Stimulated activated naive B cell treated with anti-CD40 and anti-IgM and Interleukin-4, amounts not matched to agents 10 μg/mL and 1 μg/mL and 100 μg/mL, for 72 hours (primary cell): Measurements from ENCODE around the gene CELF4.

Experiments used
- ATAC-seq, 2 donors: fragments of 150-1000 bp; cut with Tn5 transposase; replicated peaks; 2 replicates each; pipeline ENCODE4 v1.10.0; 2021; ENCODE audit warnings: moderate library complexity in 1 of 2
- DNase-seq: peaks from one replicate; pipeline ENCODE4 v3.0.0; 2021
- H3K27ac Mint-ChIP-seq: one replicate; pipeline ENCODE4 v1.8.0; 2022; ENCODE audit warnings: mild to moderate bottlenecking, mixed read lengths
- H3K27me3 Mint-ChIP-seq, 2 donors: one replicate each; pipeline ENCODE4 v1.8.0; 2022; ENCODE audit warnings: mixed read lengths in 2 of 2
- H3K36me3 Mint-ChIP-seq, 2 donors: one replicate each; pipeline ENCODE4 v1.8.0; 2022; ENCODE audit warnings: mixed read lengths in 2 of 2, mild to moderate bottlenecking in 1 of 2
- H3K4me1 Mint-ChIP-seq, 2 donors: one replicate each; pipeline ENCODE4 v1.8.0; 2022; ENCODE audit warnings: mixed read lengths in 2 of 2, mild to moderate bottlenecking in 1 of 2
- H3K4me3 Mint-ChIP-seq, 2 donors: one replicate each; pipeline ENCODE4 v1.8.0; 2022; ENCODE audit warnings: mild to moderate bottlenecking in 2 of 2, mixed read lengths in 2 of 2, moderate library complexity in 1 of 2
- H3K9me3 Mint-ChIP-seq, 2 donors: one replicate each; pipeline ENCODE4 v1.8.0; 2022; ENCODE audit warnings: mixed read lengths in 2 of 2, mild to moderate bottlenecking in 1 of 2

Gene CELF4

GRCh38 chr18:37547196-37547827 is 18.3 kb downstream of the CELF4 start:
- H3K9me3 Mint-ChIP-seq, result peaks cover 0 to 5% of the 10 kb centered on the region in 2 donors
- DNase-seq, result no peak
- H3K4me1 Mint-ChIP-seq, result no peaks in the 10 kb centered on the region
- no peak overlapping the region for H3K4me3 Mint-ChIP-seq
- no peaks in the 10 kb centered on the region for H3K36me3 Mint-ChIP-seq
- no peak overlapping the region for H3K27ac Mint-ChIP-seq
- ATAC-seq, result no peak
- peaks cover 4 to 17% of the 10 kb centered on the region in 2 donors for H3K27me3 Mint-ChIP-seq

GRCh38 chr18:37546651-37547050 is 18.9 kb downstream of the CELF4 start:
- H3K4me1 Mint-ChIP-seq, result no peaks in the 10 kb centered on the region
- H3K27ac Mint-ChIP-seq, result no peak overlapping the region
- peaks cover 4 to 11% of the 10 kb centered on the region in 2 donors for H3K27me3 Mint-ChIP-seq
- H3K36me3 Mint-ChIP-seq, result no peaks in the 10 kb centered on the region
- H3K9me3 Mint-ChIP-seq, result peaks cover 0 to 3% of the 10 kb centered on the region in 2 donors
- no peak overlapping the region for H3K4me3 Mint-ChIP-seq
- DNase-seq (no peak), ATAC-seq (peak in 1 of 2 donors; percentile 17)

GRCh38 chr18:37546272-37546537 is 19.4 kb downstream of the CELF4 start:
- DNase-seq (no peak), ATAC-seq (no peak)
- Mint-ChIP-seq H3K4me1 (no peaks in the 10 kb centered on the region), H3K27me3 (peaks cover 3 to 7% of the 10 kb centered on the region in 2 donors), H3K27ac (no peak overlapping the region), H3K9me3 (peaks cover 0 to 3% of the 10 kb centered on the region in 2 donors), H3K36me3 (no peaks in the 10 kb centered on the region), H3K4me3 (no peak overlapping the region)

GRCh38 chr18:37545461-37546271 is 19.9 kb downstream of the CELF4 start:
- H3K9me3 Mint-ChIP-seq, result peaks cover 0 to 3% of the 10 kb centered on the region in 2 donors
- H3K36me3 Mint-ChIP-seq, result no peaks in the 10 kb centered on the region
- no peak overlapping the region for H3K4me3 Mint-ChIP-seq
- H3K27ac Mint-ChIP-seq, result no peak overlapping the region
- DNase-seq (no peak), ATAC-seq (no peak)
- H3K4me1 Mint-ChIP-seq, result no peaks in the 10 kb centered on the region
- peaks cover 5 to 6% of the 10 kb centered on the region in 2 donors for H3K27me3 Mint-ChIP-seq

- peaks cover 0 to 3% of the 10 kb centered on the region in 2 donors for H3K9me3 Mint-ChIP-seq
These were observed 20.9 kb downstream of the CELF4 start for GRCh38 chr18:37544713-37545112.

GRCh38 chr18:37544217-37544616 is 21.4 kb downstream of the CELF4 start:
- ATAC-seq, result no peak
- Mint-ChIP-seq H3K36me3 (no peaks in the 10 kb centered on the region), H3K27me3 (peaks cover 12 to 13% of the 10 kb centered on the region in 2 donors), H3K9me3 (peaks cover 0 to 3% of the 10 kb centered on the region in 2 donors), H3K4me3 (no peak overlapping the region), H3K27ac (no peak overlapping the region), H3K4me1 (no peaks in the 10 kb centered on the region)
- no peak for DNase-seq

More at GRCh38 chr18:37544713-37545112, 20.9 kb downstream of the CELF4 start:
- Mint-ChIP-seq H3K4me3 (no peak overlapping the region), H3K36me3 (no peaks in the 10 kb centered on the region), H3K4me1 (no peaks in the 10 kb centered on the region), H3K27ac (no peak overlapping the region), H3K27me3 (peaks cover 12 to 13% of the 10 kb centered on the region in 2 donors)
- ATAC-seq, result no peak
- no peak for DNase-seq

GRCh38 chr18:37543321-37543720 is 22.3 kb downstream of the CELF4 start:
- ATAC-seq (no peak), DNase-seq (no peak)
- H3K4me3 Mint-ChIP-seq, result no peak overlapping the region
- H3K27me3 Mint-ChIP-seq, result peaks cover 19 to 21% of the 10 kb centered on the region in 2 donors
- H3K9me3 Mint-ChIP-seq, result peaks cover 0 to 3% of the 10 kb centered on the region in 2 donors
- H3K36me3 Mint-ChIP-seq, result no peaks in the 10 kb centered on the region
- no peak overlapping the region for H3K27ac Mint-ChIP-seq
- peaks cover under 1 to 3% of the 10 kb centered on the region in 2 donors for H3K4me1 Mint-ChIP-seq

- no peaks in the 10 kb centered on the region for H3K36me3 Mint-ChIP-seq
- peaks cover 4 to 6% of the 10 kb centered on the region in 2 donors for H3K4me1 Mint-ChIP-seq
- H3K27me3 Mint-ChIP-seq, result peaks cover 29 to 31% of the 10 kb centered on the region in 2 donors
- H3K9me3 Mint-ChIP-seq, result peaks cover 0 to 3% of the 10 kb centered on the region in 2 donors
- no peak for ATAC-seq
- DNase-seq, result no peak
- no peak overlapping the region for H3K27ac Mint-ChIP-seq
- H3K4me3 Mint-ChIP-seq, result no peak overlapping the region
These were observed 24.1 kb downstream of the CELF4 start for GRCh38 chr18:37541517-37541916.

- Mint-ChIP-seq H3K4me3 (no peak overlapping the region), H3K27ac (no peak overlapping the region), H3K27me3 (peaks cover 29 to 35% of the 10 kb centered on the region in 2 donors), H3K4me1 (peaks cover 4 to 6% of the 10 kb centered on the region in 2 donors), H3K36me3 (no peaks in the 10 kb centered on the region), H3K9me3 (no peaks in the 10 kb centered on the region)
- ATAC-seq, result no peak
- no peak for DNase-seq
These were observed 25.0 kb downstream of the CELF4 start for GRCh38 chr18:37540424-37541138.

- DNase-seq, result no peak
- ATAC-seq, result no peak
- Mint-ChIP-seq H3K9me3 (no peaks in the 10 kb centered on the region), H3K27ac (no peak overlapping the region), H3K4me3 (no peak overlapping the region), H3K36me3 (no peaks in the 10 kb centered on the region), H3K27me3 (peaks cover 29 to 35% of the 10 kb centered on the region in 2 donors), H3K4me1 (peaks cover 4 to 6% of the 10 kb centered on the region in 2 donors)
These were observed 26.4 kb downstream of the CELF4 start for GRCh38 chr18:37539236-37539635.

GRCh38 chr18:37538526-37539205 is 26.9 kb downstream of the CELF4 start:
- peaks cover 4 to 6% of the 10 kb centered on the region in 2 donors for H3K4me1 Mint-ChIP-seq
- no peak for DNase-seq
- H3K36me3 Mint-ChIP-seq, result no peaks in the 10 kb centered on the region
- H3K27ac Mint-ChIP-seq, result no peak overlapping the region
- ATAC-seq, result no peak
- peaks cover 29 to 35% of the 10 kb centered on the region in 2 donors for H3K27me3 Mint-ChIP-seq
- no peaks in the 10 kb centered on the region for H3K9me3 Mint-ChIP-seq
- no peak overlapping the region for H3K4me3 Mint-ChIP-seq

- peak overlapping the region; percentile 32 for H3K27ac Mint-ChIP-seq
- peaks cover 29 to 34% of the 10 kb centered on the region in 2 donors for H3K27me3 Mint-ChIP-seq
- ATAC-seq (peak; percentile 75 to 84), DNase-seq (peak; percentile 44)
- H3K4me1 Mint-ChIP-seq, result peaks cover 4 to 6% of the 10 kb centered on the region in 2 donors
- H3K4me3 Mint-ChIP-seq, result no peak overlapping the region
- no peaks in the 10 kb centered on the region for H3K36me3 Mint-ChIP-seq
- no peaks in the 10 kb centered on the region for H3K9me3 Mint-ChIP-seq
These were observed 27.6 kb downstream of the CELF4 start for GRCh38 chr18:37537868-37538525.

GRCh38 chr18:37536656-37537055 is 28.9 kb downstream of the CELF4 start:
- Mint-ChIP-seq H3K36me3 (no peaks in the 10 kb centered on the region), H3K27ac (no peak overlapping the region), H3K9me3 (no peaks in the 10 kb centered on the region), H3K27me3 (peaks cover 29 to 30% of the 10 kb centered on the region in 2 donors), H3K4me1 (peaks cover 4 to 6% of the 10 kb centered on the region in 2 donors), H3K4me3 (no peak overlapping the region)
- no peak for ATAC-seq
- no peak for DNase-seq

GRCh38 chr18:37535968-37536367 is 29.6 kb downstream of the CELF4 start:
- Mint-ChIP-seq H3K27ac (no peak overlapping the region), H3K9me3 (no peaks in the 10 kb centered on the region), H3K36me3 (no peaks in the 10 kb centered on the region), H3K27me3 (peaks cover 25 to 30% of the 10 kb centered on the region in 2 donors), H3K4me1 (peaks cover 4 to 6% of the 10 kb centered on the region in 2 donors), H3K4me3 (no peak overlapping the region)
- DNase-seq, result no peak
- ATAC-seq, result no peak
